DMS153 treated with DMSO at 0.1 percent for 48 hours (cell line): ENCODE results near the gene PEX14.

Source experiments
- DNase-seq: peaks from one replicate; lab custom pipeline; 2025; ENCODE audit not compliant: unreplicated experiment; lab: John Stamatoyannopoulos, UW

PEX14 gene

GRCh38 chr1:10646347-10646861, 171.7 kb downstream of the PEX14 start:
- DNase-seq: no peak

GRCh38 chr1:10647414-10648170, 172.8 kb downstream of the PEX14 start:
- DNase-seq: no peak

GRCh38 chr1:10648689-10649516, 174.2 kb downstream of the PEX14 start:
- no peak for DNase-seq

GRCh38 chr1:10649517-10650201, 174.9 kb downstream of the PEX14 start:
- DNase-seq: no peak

GRCh38 chr1:10650556-10651388, 176.0 kb downstream of the PEX14 start:
- no peak for DNase-seq

- DNase-seq: no peak
Observed at GRCh38 chr1:10651389-10651766, 176.6 kb downstream of the PEX14 start.

- DNase-seq: no peak
Observed at GRCh38 chr1:10651793-10652192, 177.0 kb downstream of the PEX14 start.

- DNase-seq: no peak
Observed at GRCh38 chr1:10652626-10653025, 177.9 kb downstream of the PEX14 start.

GRCh38 chr1:10653370-10654125, 178.8 kb downstream of the PEX14 start:
- DNase-seq: no peak

- DNase-seq: no peak
Observed at GRCh38 chr1:10655002-10655401, 180.3 kb downstream of the PEX14 start.

GRCh38 chr1:10656431-10656830, 181.7 kb downstream of the PEX14 start:
- DNase-seq: no peak

- DNase-seq: no peak
Observed at GRCh38 chr1:10657088-10657847, 182.5 kb downstream of the PEX14 start.

- no peak for DNase-seq
Observed at GRCh38 chr1:10658396-10659066, 183.8 kb downstream of the PEX14 start.

GRCh38 chr1:10659218-10659617, 184.5 kb downstream of the PEX14 start:
- DNase-seq: no peak

- DNase-seq: no peak
Observed at GRCh38 chr1:10659646-10660540, 185.1 kb downstream of the PEX14 start.

- no peak for DNase-seq
Observed at GRCh38 chr1:10661453-10661852, 186.7 kb downstream of the PEX14 start.

- no peak for DNase-seq
Observed at GRCh38 chr1:10662090-10662688, 187.4 kb downstream of the PEX14 start.
